Measurements from ENCODE around the gene LRRTM4.

DNA sequence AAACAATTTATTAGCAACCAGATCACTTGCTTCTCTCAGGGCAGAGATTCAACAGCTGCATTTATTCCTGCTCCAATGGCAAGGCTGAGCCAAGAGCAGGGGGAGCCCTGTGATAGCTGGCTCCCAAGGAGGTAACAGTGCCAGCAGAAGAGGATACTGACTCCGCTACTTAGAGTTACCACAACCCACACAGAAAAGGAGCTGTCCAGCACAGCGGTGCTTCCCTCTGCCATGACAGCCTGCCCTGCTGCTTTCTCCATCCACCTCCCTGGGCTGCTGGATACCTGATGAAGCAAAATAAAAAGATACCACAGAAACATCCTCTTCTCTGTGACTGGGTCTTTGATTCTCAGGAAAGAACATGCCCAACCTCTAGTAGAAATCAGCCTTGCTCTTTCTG is 467.2 kb downstream of the LRRTM4 start:
- TF ChIP-seq, protein P1, sequence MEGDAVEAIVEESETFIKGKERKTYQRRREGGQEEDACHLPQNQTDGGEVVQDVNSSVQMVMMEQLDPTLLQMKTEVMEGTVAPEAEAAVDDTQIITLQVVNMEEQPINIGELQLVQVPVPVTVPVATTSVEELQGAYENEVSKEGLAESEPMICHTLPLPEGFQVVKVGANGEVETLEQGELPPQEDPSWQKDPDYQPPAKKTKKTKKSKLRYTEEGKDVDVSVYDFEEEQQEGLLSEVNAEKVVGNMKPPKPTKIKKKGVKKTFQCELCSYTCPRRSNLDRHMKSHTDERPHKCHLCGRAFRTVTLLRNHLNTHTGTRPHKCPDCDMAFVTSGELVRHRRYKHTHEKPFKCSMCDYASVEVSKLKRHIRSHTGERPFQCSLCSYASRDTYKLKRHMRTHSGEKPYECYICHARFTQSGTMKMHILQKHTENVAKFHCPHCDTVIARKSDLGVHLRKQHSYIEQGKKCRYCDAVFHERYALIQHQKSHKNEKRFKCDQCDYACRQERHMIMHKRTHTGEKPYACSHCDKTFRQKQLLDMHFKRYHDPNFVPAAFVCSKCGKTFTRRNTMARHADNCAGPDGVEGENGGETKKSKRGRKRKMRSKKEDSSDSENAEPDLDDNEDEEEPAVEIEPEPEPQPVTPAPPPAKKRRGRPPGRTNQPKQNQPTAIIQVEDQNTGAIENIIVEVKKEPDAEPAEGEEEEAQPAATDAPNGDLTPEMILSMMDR (IDR thresholded peaks at IDR 0.05), result no peak
- no peak for TF ChIP-seq POLR2A (IDR thresholded peaks at IDR 0.05)

All from esophagus squamous epithelium (tissue), 4 donors.